ENCODE results near the gene KLF14. TPM values are rescaled to one million over a fixed set of nuclear protein-coding genes. Genes with fewer than 3 reads are reported as not detected.
A peak's percentile ranks its signal among the peaks of the same experiment; 100 is the strongest.
"Not testable (repeated sequence)": the region's sequence is repeated elsewhere in the genome, so short reads cannot be mapped to it uniquely, and the experiment has no call there.

Gene KLF14
- total RNA-seq, 1 experiment from 2014 or later: not detected

- no peaks in the 10 kb centered on the region for H3K36me3 Mint-ChIP-seq (ENCODE audit: insufficient read depth, unreplicated experiment)
- H3K27ac Mint-ChIP-seq (ENCODE audit: unreplicated experiment): no peak overlapping the region
- H3K27me3 Mint-ChIP-seq (ENCODE audit: insufficient read depth, unreplicated experiment): no peaks in the 10 kb centered on the region
- BruUV-seq (replicated peaks): no TSS peak
- Histone ChIP-seq H3K4me3 (ENCODE audit: low read depth, low read length) (no peak overlapping the region), H3K4me1 (no peaks in the 10 kb centered on the region), H3K9me3 (peaks cover 3% of the 10 kb centered on the region), H3K36me3 (ENCODE audit: control insufficient read depth, insufficient read depth, low read length) (no peaks in the 10 kb centered on the region), H3K27me3 (replicated peaks; ENCODE audit: control insufficient read depth, insufficient read depth, low read length) (no peaks in the 10 kb centered on the region)
- peaks cover 8% of the 10 kb centered on the region for H3K9me3 Mint-ChIP-seq (ENCODE audit: unreplicated experiment)
- peak; percentile 49 to 72 for TF ChIP-seq CTCF (IDR thresholded peaks at IDR 0.05; ENCODE audit: insufficient read depth in 1 of 2, low read depth in 1 of 2, low read length in 1 of 2, severe bottlenecking in 1 of 2, unreplicated experiment in 1 of 2)
- no peak overlapping the region for H3K4me3 Mint-ChIP-seq (ENCODE audit: unreplicated experiment)
- intact Hi-C loops (cut with micrococcal nuclease; ENCODE audit: unreplicated experiment): no loop called here
- ChIA-PET CTCF (no interaction called here), POLR2A (no interaction called here)
- H3K4me1 Mint-ChIP-seq (ENCODE audit: low read depth, unreplicated experiment): no peaks in the 10 kb centered on the region
- peak in 1 of 2 experiments; percentile 20 for DNase-seq
These were observed 38.2 kb downstream of the KLF14 start for GRCh38 chr7:130695840-130696239.

GRCh38 chr7:130692396-130692795, 41.6 kb downstream of the KLF14 start:
- H3K9me3 Mint-ChIP-seq (ENCODE audit: unreplicated experiment); BruUV-seq (replicated peaks); H3K9me3 ChIP-seq; H3K27me3 Mint-ChIP-seq (ENCODE audit: insufficient read depth, unreplicated experiment); H3K27me3 ChIP-seq (replicated peaks; ENCODE audit: control insufficient read depth, insufficient read depth, low read length); H3K4me3 ChIP-seq (ENCODE audit: low read depth, low read length); H3K4me1 Mint-ChIP-seq (ENCODE audit: low read depth, unreplicated experiment); H3K36me3 ChIP-seq (ENCODE audit: control insufficient read depth, insufficient read depth, low read length); POLR2A ChIA-PET; H3K4me1 ChIP-seq; H3K27ac Mint-ChIP-seq (ENCODE audit: unreplicated experiment); H3K36me3 Mint-ChIP-seq (ENCODE audit: insufficient read depth, unreplicated experiment); intact Hi-C loops (cut with micrococcal nuclease; ENCODE audit: unreplicated experiment); DNase-seq; CTCF ChIA-PET; H3K4me3 Mint-ChIP-seq (ENCODE audit: unreplicated experiment): not testable (repeated sequence)

GRCh38 chr7:130689683-130690082, 44.3 kb downstream of the KLF14 start:
- DNase-seq: no peak
- H3K27ac Mint-ChIP-seq (ENCODE audit: unreplicated experiment): no peak overlapping the region
- peaks cover 3% of the 10 kb centered on the region; the same call in 1 of the 2 replicates for H3K9me3 ChIP-seq
- H3K4me1 ChIP-seq: no peaks in the 10 kb centered on the region
- POLR2A ChIA-PET: no interaction called here
- CTCF ChIA-PET: no interaction called here
- peaks cover 8% of the 10 kb centered on the region for H3K9me3 Mint-ChIP-seq (ENCODE audit: unreplicated experiment)
- intact Hi-C loops (cut with micrococcal nuclease; ENCODE audit: unreplicated experiment): no loop called here
- no peaks in the 10 kb centered on the region for H3K4me1 Mint-ChIP-seq (ENCODE audit: low read depth, unreplicated experiment)
- no TSS peak for BruUV-seq (replicated peaks)
- no peaks in the 10 kb centered on the region for H3K36me3 Mint-ChIP-seq (ENCODE audit: insufficient read depth, unreplicated experiment)
- peaks cover 3% of the 10 kb centered on the region for H3K27me3 Mint-ChIP-seq (ENCODE audit: insufficient read depth, unreplicated experiment)
- no peaks in the 10 kb centered on the region for H3K27me3 ChIP-seq (replicated peaks; ENCODE audit: control insufficient read depth, insufficient read depth, low read length)
- no peak for TF ChIP-seq CTCF (IDR thresholded peaks at IDR 0.05; ENCODE audit: insufficient read depth in 1 of 2, low read depth in 1 of 2, low read length in 1 of 2, severe bottlenecking in 1 of 2, unreplicated experiment in 1 of 2)
- H3K36me3 ChIP-seq (ENCODE audit: control insufficient read depth, insufficient read depth, low read length): no peaks in the 10 kb centered on the region
- H3K4me3 ChIP-seq (ENCODE audit: low read depth, low read length): no peak overlapping the region
- H3K4me3 Mint-ChIP-seq (ENCODE audit: unreplicated experiment): no peak overlapping the region

- ChIA-PET POLR2A (no interaction called here), CTCF (no interaction called here)
- Histone ChIP-seq H3K36me3 (ENCODE audit: control insufficient read depth, insufficient read depth, low read length) (no peaks in the 10 kb centered on the region), H3K4me1 (no peaks in the 10 kb centered on the region), H3K4me3 (ENCODE audit: low read depth, low read length) (no peak overlapping the region), H3K27me3 (replicated peaks; ENCODE audit: control insufficient read depth, insufficient read depth, low read length) (no peaks in the 10 kb centered on the region), H3K9me3 (no peaks in the 10 kb centered on the region)
- intact Hi-C loops (cut with micrococcal nuclease; ENCODE audit: unreplicated experiment): no loop called here
- Mint-ChIP-seq H3K4me3 (ENCODE audit: unreplicated experiment) (no peak overlapping the region), H3K27ac (ENCODE audit: unreplicated experiment) (no peak overlapping the region), H3K36me3 (ENCODE audit: insufficient read depth, unreplicated experiment) (no peaks in the 10 kb centered on the region), H3K4me1 (ENCODE audit: low read depth, unreplicated experiment) (no peaks in the 10 kb centered on the region), H3K27me3 (ENCODE audit: insufficient read depth, unreplicated experiment) (peaks cover 10% of the 10 kb centered on the region), H3K9me3 (ENCODE audit: unreplicated experiment) (no peaks in the 10 kb centered on the region)
- TF ChIP-seq CTCF (IDR thresholded peaks at IDR 0.05; ENCODE audit: insufficient read depth in 1 of 2, low read depth in 1 of 2, low read length in 1 of 2, severe bottlenecking in 1 of 2, unreplicated experiment in 1 of 2): no peak
- DNase-seq: no peak
- BruUV-seq (replicated peaks): no TSS peak
These were observed 51.0 kb downstream of the KLF14 start for GRCh38 chr7:130683026-130683425.

Measured in Caco-2 (cell line).